ENCODE results near the gene DHRS3.

- TF ChIP-seq CTCF (conservative IDR thresholded peaks at IDR 0.05 in 1 of 2, IDR thresholded peaks at IDR 0.05 in 1 of 2; ENCODE audit: low read depth in 1 of 2, low read length in 2 of 2) (no peak), EZH2 (IDR thresholded peaks at IDR 0.05; ENCODE audit: low read length, missing control alignments) (no peak)
Observed at GRCh38 chr1:12649971-12650421, 32.0 kb upstream of the DHRS3 start.
